ENCODE results near the gene ADAP1. TPM values are rescaled to one million over a fixed set of nuclear protein-coding genes. Genes with fewer than 3 reads are reported as not detected.

Gene ADAP1
- total and polyA plus RNA-seq, 2 of the 13 experiments (the other 11 are each of a cell fraction or from before 2014, with no cell fraction given), result 10.5 to 24.6 TPM

GRCh38 chr7:875476-876076 lies 78.9 kb downstream of the ADAP1 start:
- Histone ChIP-seq H3K9me3 (ENCODE audit: low read length) (no peaks in the 10 kb centered on the region), H3K79me2 (ENCODE audit: insufficient read depth, low read length) (peaks cover 28% of the 10 kb centered on the region), H4K20me1 (ENCODE audit: insufficient read depth, low read length) (peaks cover 22% of the 10 kb centered on the region; the same call in 1 of the 2 replicates), H2AFZ (ENCODE audit: low read length) (no peak overlapping the region), H3K27me3 (ENCODE audit: control insufficient read depth in 1 of 2, insufficient read depth in 2 of 2, low read length in 2 of 2) (no peaks in the 10 kb centered on the region), H3K4me2 (ENCODE audit: low read depth, low read length) (no peak overlapping the region), H3K9ac (ENCODE audit: insufficient read depth, low read depth, low read length) (no peak overlapping the region), H3K36me3 (replicated peaks in 1 of 2; ENCODE audit: control insufficient read depth in 1 of 2, insufficient read depth in 2 of 2, low read length in 2 of 2) (peaks cover 6 to 24% of the 10 kb centered on the region in 2 experiments), H3K4me3 (replicated peaks in 1 of 3; ENCODE audit: insufficient read depth in 1 of 3, low read depth in 2 of 3, low read length in 3 of 3) (no peak overlapping the region), H3K4me1 (ENCODE audit: insufficient read depth, low read length) (peaks cover 38% of the 10 kb centered on the region), H3K27ac (ENCODE audit: extremely low read length, insufficient read depth, low read length) (peak overlapping the region; percentile 61)
- BruUV-seq (replicated peaks), result no TSS peak
- in situ Hi-C loops (cut with HindIII; ENCODE audit: extremely low pct_ligation_motif_present, low pct_unique_long_range_greater_than_20kb) (no loop called here), intact Hi-C loops (cut with micrococcal nuclease; ENCODE audit: unreplicated experiment) (loop anchor here (5.0 to 10.0 kb wide), 2 partner anchors 61 to 77 kb away; partner anchors contain the start of gene ADAP1)
- ChIA-PET POLR2A (interaction anchor here (1.1 to 1.3 kb wide), 3 partner anchors 26 to 117 kb away, joined by 3 to 6 read pairs (median 3); no protein-coding TSS in a partner anchor), CTCF (ENCODE audit: low intra/inter-chr PET ratio, low total read pairs) (no interaction called here)
- 98% methylated on average over 20 of the region's 27 CpGs for WGBS (ENCODE audit: low lambda C conversion rate)
- FAIRE-seq (no peak), DNase-seq (ENCODE audit: low spot score) (no peak), ATAC-seq (no peak)
- TF ChIP-seq RBM39 (IDR thresholded peaks at IDR 0.05; ENCODE audit: low read depth, low read length, poor library complexity, severe bottlenecking), result peak; percentile 26
- TF ChIP-seq ZNF501 (CRISPR knock-in tag; IDR thresholded peaks at IDR 0.05), result peak; percentile 0; the same call in 1 of the 2 replicates
- no peak for TF ChIP-seq MAFF (IDR thresholded peaks at IDR 0.05; ENCODE audit: low read depth, low read length)
- TF ChIP-seq ZNF547 (CRISPR knock-in tag; IDR thresholded peaks at IDR 0.05), result no peak
- TF ChIP-seq MLXIP (CRISPR knock-in tag; IDR thresholded peaks at IDR 0.05; ENCODE audit: borderline replicate concordance), result peak; percentile 5; the same call in 1 of the 2 replicates
- TF ChIP-seq ZNF703 (CRISPR knock-in tag; IDR thresholded peaks at IDR 0.05; ENCODE audit: borderline replicate concordance), result 0 out of 2 replicates have a peak, but pooled peaks have one; percentile 3
- TF ChIP-seq DR1 (CRISPR knock-in tag; IDR thresholded peaks at IDR 0.05), result 0 out of 2 replicates have a peak, but pooled peaks have one; percentile 2
- no peak for TF ChIP-seq SCMH1 (CRISPR knock-in tag; IDR thresholded peaks at IDR 0.05; ENCODE audit: borderline replicate concordance)
- no peak for TF ChIP-seq CREB1 (IDR thresholded peaks at IDR 0.05)
- no peak for TF ChIP-seq CREB1 (CRISPR knock-in tag; IDR thresholded peaks at IDR 0.05)
